GM23248 (cell line): ENCODE measurements around the gene UMAD1.

Experiments
- EZH2 ChIP-seq: fragments of 200-600 bp; sonication (generic); IDR thresholded peaks from 2 replicates; pipeline ENCODE4 v1.6.1; 2018; ENCODE audit warnings: antibody characterized with exemption, mild to moderate bottlenecking; ENCODE audit not compliant: insufficient read depth, poor library complexity, severe bottlenecking
- EZH2phosphoT487 ChIP-seq: fragments of 200-600 bp; sonication (generic); IDR thresholded peaks from 2 replicates; pipeline ENCODE4 v1.6.1; 2018; ENCODE audit warnings: antibody characterized with exemption, moderate library complexity, mild to moderate bottlenecking, low read depth; ENCODE audit not compliant: insufficient read depth

- TF ChIP-seq EZH2 (no peak), EZH2phosphoT487 (no peak)
Measured at GRCh38 chr7:7769710-7770627, 129.4 kb downstream of the UMAD1 start.
